OCI-LY7 (cell line): ENCODE data around the gene NDUFAB1.

Source experiments
- EZH2phosphoT487 ChIP-seq: fragments of 200-600 bp; sonication (generic); IDR thresholded peaks from 2 replicates; pipeline ENCODE4 v1.6.1; 2018; ENCODE audit warnings: low read depth, borderline replicate concordance, mild to moderate bottlenecking, mixed run types, antibody characterized with exemption, low read length, moderate library complexity, mixed read lengths
- TF ChIP-seq, protein P1 (sequence below): fragments of 200-600 bp; sonication (generic); conservative IDR thresholded peaks from 2 replicates; pipeline ENCODE4 v1.5.1; 2014; ENCODE audit warnings: mild to moderate bottlenecking, antibody characterized with exemption, low read length, moderate library complexity, mixed read lengths

DNA sequence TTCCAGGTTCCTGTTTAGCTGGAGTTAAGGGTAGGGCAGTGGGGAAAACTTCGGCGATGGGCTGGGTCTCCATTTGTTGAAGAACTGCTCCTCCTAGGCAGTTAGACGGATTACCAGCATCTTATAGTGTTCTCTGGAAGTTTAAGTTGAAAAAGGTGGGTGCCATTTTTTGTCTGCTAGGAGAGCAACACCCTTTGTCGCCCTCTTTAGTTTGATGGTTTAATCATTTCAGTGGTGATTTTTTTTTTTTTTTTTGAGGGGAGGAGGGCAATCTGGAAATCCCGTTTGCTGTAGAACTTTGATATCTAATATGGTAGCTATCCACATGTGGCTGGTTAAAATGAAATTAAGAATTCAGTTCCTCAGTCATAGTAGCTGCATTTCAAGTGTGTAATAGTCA lies 34.5 kb downstream of the NDUFAB1 start:
- TF ChIP-seq, protein P1, sequence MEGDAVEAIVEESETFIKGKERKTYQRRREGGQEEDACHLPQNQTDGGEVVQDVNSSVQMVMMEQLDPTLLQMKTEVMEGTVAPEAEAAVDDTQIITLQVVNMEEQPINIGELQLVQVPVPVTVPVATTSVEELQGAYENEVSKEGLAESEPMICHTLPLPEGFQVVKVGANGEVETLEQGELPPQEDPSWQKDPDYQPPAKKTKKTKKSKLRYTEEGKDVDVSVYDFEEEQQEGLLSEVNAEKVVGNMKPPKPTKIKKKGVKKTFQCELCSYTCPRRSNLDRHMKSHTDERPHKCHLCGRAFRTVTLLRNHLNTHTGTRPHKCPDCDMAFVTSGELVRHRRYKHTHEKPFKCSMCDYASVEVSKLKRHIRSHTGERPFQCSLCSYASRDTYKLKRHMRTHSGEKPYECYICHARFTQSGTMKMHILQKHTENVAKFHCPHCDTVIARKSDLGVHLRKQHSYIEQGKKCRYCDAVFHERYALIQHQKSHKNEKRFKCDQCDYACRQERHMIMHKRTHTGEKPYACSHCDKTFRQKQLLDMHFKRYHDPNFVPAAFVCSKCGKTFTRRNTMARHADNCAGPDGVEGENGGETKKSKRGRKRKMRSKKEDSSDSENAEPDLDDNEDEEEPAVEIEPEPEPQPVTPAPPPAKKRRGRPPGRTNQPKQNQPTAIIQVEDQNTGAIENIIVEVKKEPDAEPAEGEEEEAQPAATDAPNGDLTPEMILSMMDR, result peak; percentile 56
- no peak for TF ChIP-seq EZH2phosphoT487
